Measurements from ENCODE around the gene GCN1.

DNA sequence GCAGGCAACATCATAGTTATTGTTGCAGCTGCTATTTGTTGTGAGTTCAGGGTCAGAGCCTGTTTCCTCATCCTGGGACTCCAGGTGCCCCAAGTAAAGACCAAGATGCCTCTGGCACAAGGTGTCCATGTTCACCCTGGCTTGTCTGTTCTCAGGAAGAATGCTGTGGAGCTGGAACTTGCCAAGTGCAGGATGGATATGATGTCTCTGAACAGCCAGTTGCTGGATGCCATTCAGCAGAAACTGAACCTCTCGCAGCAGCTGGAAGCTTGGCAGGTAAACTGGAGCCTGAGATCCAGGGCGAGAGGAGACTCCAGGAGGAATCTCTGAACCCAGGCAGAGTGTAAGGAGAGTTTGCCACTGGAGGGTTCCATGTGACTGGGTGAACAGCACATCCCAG, 104.7 kb downstream of the GCN1 start:
- TF ChIP-seq, protein P1, sequence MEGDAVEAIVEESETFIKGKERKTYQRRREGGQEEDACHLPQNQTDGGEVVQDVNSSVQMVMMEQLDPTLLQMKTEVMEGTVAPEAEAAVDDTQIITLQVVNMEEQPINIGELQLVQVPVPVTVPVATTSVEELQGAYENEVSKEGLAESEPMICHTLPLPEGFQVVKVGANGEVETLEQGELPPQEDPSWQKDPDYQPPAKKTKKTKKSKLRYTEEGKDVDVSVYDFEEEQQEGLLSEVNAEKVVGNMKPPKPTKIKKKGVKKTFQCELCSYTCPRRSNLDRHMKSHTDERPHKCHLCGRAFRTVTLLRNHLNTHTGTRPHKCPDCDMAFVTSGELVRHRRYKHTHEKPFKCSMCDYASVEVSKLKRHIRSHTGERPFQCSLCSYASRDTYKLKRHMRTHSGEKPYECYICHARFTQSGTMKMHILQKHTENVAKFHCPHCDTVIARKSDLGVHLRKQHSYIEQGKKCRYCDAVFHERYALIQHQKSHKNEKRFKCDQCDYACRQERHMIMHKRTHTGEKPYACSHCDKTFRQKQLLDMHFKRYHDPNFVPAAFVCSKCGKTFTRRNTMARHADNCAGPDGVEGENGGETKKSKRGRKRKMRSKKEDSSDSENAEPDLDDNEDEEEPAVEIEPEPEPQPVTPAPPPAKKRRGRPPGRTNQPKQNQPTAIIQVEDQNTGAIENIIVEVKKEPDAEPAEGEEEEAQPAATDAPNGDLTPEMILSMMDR (IDR thresholded peaks at IDR 0.05): no peak
- TF ChIP-seq POLR2A (IDR thresholded peaks at IDR 0.05): no peak
